Ovary (tissue), 3 donors: ENCODE measurements around the gene ADAD2.

ENCODE experiments used
- EP300 ChIP-seq: sonication (generic); formaldehyde crosslinking; IDR thresholded peaks from one replicate; pipeline ENCODE4 v1.6.1; 2017; ENCODE audit warnings: antibody characterized with exemption
- POLR2A ChIP-seq: fragments of 450-650 bp; IDR thresholded peaks from one replicate; pipeline ENCODE4 v1.6.1; 2017; ENCODE audit warnings: antibody characterized with exemption, mild to moderate bottlenecking, moderate library complexity
- TF ChIP-seq, protein P1 (sequence below), 3 donors: fragments of 450-650 bp in 2 of 3; fragments of 200-600 bp in 1 of 3; IDR thresholded peaks; one replicate each; pipeline versions ENCODE4 v1.5.1 to v1.8.0; 2016 to 2022; ENCODE audit warnings: antibody characterized with exemption in 3 of 3, mild to moderate bottlenecking in 1 of 3
- donor health status: DM: no; HTN: no; CAD: no.

- TF ChIP-seq, protein P1, sequence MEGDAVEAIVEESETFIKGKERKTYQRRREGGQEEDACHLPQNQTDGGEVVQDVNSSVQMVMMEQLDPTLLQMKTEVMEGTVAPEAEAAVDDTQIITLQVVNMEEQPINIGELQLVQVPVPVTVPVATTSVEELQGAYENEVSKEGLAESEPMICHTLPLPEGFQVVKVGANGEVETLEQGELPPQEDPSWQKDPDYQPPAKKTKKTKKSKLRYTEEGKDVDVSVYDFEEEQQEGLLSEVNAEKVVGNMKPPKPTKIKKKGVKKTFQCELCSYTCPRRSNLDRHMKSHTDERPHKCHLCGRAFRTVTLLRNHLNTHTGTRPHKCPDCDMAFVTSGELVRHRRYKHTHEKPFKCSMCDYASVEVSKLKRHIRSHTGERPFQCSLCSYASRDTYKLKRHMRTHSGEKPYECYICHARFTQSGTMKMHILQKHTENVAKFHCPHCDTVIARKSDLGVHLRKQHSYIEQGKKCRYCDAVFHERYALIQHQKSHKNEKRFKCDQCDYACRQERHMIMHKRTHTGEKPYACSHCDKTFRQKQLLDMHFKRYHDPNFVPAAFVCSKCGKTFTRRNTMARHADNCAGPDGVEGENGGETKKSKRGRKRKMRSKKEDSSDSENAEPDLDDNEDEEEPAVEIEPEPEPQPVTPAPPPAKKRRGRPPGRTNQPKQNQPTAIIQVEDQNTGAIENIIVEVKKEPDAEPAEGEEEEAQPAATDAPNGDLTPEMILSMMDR (IDR thresholded peaks at IDR 0.05), result no peak
- TF ChIP-seq EP300 (no peak), POLR2A (no peak)
Measured at GRCh38 chr16:84194018-84194417, 3.1 kb downstream of the ADAD2 start.
